HepG2 (cell line): ENCODE results near the gene SMAD7. TPM values are rescaled to one million over a fixed set of nuclear protein-coding genes. Genes with fewer than 3 reads are reported as not detected.
A peak's percentile ranks its signal among the peaks of the same experiment; 100 is the strongest.

Experiments
- CREM ChIP-seq, 2 experiments: sonication (generic) in 1 of 2; formaldehyde crosslinking in 1 of 2; IDR thresholded peaks; 2 replicates each; pipeline versions ENCODE4 v1.4.0 to v1.6.1; 2016 to 2020; ENCODE audit warnings: antibody characterized with exemption in 1 of 2, mild to moderate bottlenecking in 1 of 2, missing genetic modification reagents in 1 of 2
- ELF4 ChIP-seq: sonication (generic); formaldehyde crosslinking; IDR thresholded peaks from 2 replicates; pipeline ENCODE4 v1.5.0; 2020; ENCODE audit warnings: missing genetic modification reagents, mild to moderate bottlenecking, moderate library complexity, borderline replicate concordance
- ETV5 ChIP-seq: IDR thresholded peaks from 2 replicates; pipeline ENCODE4 v1.6.1; 2018; ENCODE audit warnings: missing biosample characterization, missing genetic modification reagents, inconsistent platforms, borderline replicate concordance
- FOXA1 ChIP-seq, 2 experiments: fragments of 450-650 bp in 1 of 2; sonication (generic) in 1 of 2; formaldehyde crosslinking in 1 of 2; IDR thresholded peaks; 2 replicates each; pipeline versions ENCODE4 v1.4.0 to v1.6.1; 2016 to 2020; ENCODE audit warnings: missing genetic modification reagents in 1 of 2
- FOXP4 ChIP-seq: sonication (generic); formaldehyde crosslinking; IDR thresholded peaks from 2 replicates; pipeline ENCODE4 v1.4.0; 2020; ENCODE audit warnings: missing genetic modification reagents
- MBNL3 ChIP-seq: fragments of 250-450 bp; sonication (Bioruptor Pico); conservative IDR thresholded peaks from 2 replicates; pipeline ENCODE4 v1.8.0; 2022; ENCODE audit warnings: mild to moderate bottlenecking, inconsistent platforms
- MED1 ChIP-seq: sonication (generic); formaldehyde crosslinking; IDR thresholded peaks from 2 replicates; pipeline ENCODE4 v1.4.0; 2020; ENCODE audit warnings: missing genetic modification reagents
- NFYB ChIP-seq: sonication (generic); formaldehyde crosslinking; IDR thresholded peaks from 2 replicates; pipeline ENCODE4 v1.4.0; 2020; ENCODE audit warnings: missing genetic modification reagents
- PHF20 ChIP-seq: sonication (generic); formaldehyde crosslinking; IDR thresholded peaks from 2 replicates; pipeline ENCODE4 v1.5.0; 2020; ENCODE audit warnings: mild to moderate bottlenecking, missing genetic modification reagents
- PRPF4 ChIP-seq: fragments of 200-400 bp; formaldehyde crosslinking; IDR thresholded peaks from 2 replicates; pipeline ENCODE4 v1.6.1; 2016; ENCODE audit warnings: low read length, low read depth; ENCODE audit not compliant: poor library complexity, severe bottlenecking
- SAP130 ChIP-seq: IDR thresholded peaks from 2 replicates; pipeline ENCODE4 v1.6.1; 2016; ENCODE audit warnings: low read depth
- SMARCE1 ChIP-seq: fragments of 450-650 bp; IDR thresholded peaks from 2 replicates; pipeline ENCODE4 v1.6.1; 2017; ENCODE audit warnings: borderline replicate concordance
- ZBED4 ChIP-seq: sonication (generic); formaldehyde crosslinking; IDR thresholded peaks from 2 replicates; pipeline ENCODE4 v1.4.0; 2020; ENCODE audit warnings: missing genetic modification reagents, borderline replicate concordance
- ZNF724P ChIP-seq: sonication (generic); formaldehyde crosslinking; IDR thresholded peaks from 2 replicates; pipeline ENCODE4 v1.8.0; 2022; ENCODE audit warnings: missing genetic modification reagents, borderline replicate concordance
- ZNF788 ChIP-seq: sonication (generic); formaldehyde crosslinking; IDR thresholded peaks from 2 replicates; pipeline ENCODE4 v1.5.0; 2020; ENCODE audit warnings: mild to moderate bottlenecking, missing genetic modification reagents, borderline replicate concordance
- polyA plus RNA-seq, 8 experiments: library from polyadenylated mRNA; depleted of rRNA in 3 of 8; stranded (reverse) in 7 of 8; unstranded in 1 of 8; fragments of >200 nt; fragmentation: Illumina TruSeq in 4 of 8; extraction: Trizol in 4 of 8; gene quantifications; 2 replicates each; pipeline versions ENCODE4 v1.2.1 to v1.2.3, GENCODE V29; 2011 to 2016; ENCODE audit warnings: low read depth in 4 of 8, missing spikeins in 1 of 8, mixed read lengths in 1 of 8; ENCODE audit not compliant: insufficient read depth in 1 of 8
- total RNA-seq, 5 experiments: library from RNA; depleted of rRNA; stranded (reverse); fragments of >200 nt; fragmentation: Illumina TruSeq; extraction: Trizol; gene quantifications; 2 replicates each; pipeline ENCODE4 v1.2.3, GENCODE V29; 2016; ENCODE audit warnings: low read depth in 1 of 5
- TF ChIP-seq, protein P1 (sequence below): sonication (generic); formaldehyde crosslinking; IDR thresholded peaks from 2 replicates; pipeline ENCODE4 v1.5.1; 2020; ENCODE audit warnings: missing genetic modification reagents, mild to moderate bottlenecking, borderline replicate concordance
- TF ChIP-seq, protein P2 (sequence below): IDR thresholded peaks from 2 replicates; pipeline ENCODE4 v1.6.1; 2016; ENCODE audit warnings: low read depth
- TF ChIP-seq, protein P3 (sequence below): sonication (generic); formaldehyde crosslinking; IDR thresholded peaks from 2 replicates; pipeline ENCODE4 v1.9.0; 2021; ENCODE audit warnings: missing genetic modification reagents, mild to moderate bottlenecking, borderline replicate concordance

The SMAD7 gene
- total and polyA plus RNA-seq, 2 of the 13 experiments (the other 11 are each of a cell fraction or from before 2014, with no cell fraction given), result 17.4 to 24.7 TPM

DNA sequence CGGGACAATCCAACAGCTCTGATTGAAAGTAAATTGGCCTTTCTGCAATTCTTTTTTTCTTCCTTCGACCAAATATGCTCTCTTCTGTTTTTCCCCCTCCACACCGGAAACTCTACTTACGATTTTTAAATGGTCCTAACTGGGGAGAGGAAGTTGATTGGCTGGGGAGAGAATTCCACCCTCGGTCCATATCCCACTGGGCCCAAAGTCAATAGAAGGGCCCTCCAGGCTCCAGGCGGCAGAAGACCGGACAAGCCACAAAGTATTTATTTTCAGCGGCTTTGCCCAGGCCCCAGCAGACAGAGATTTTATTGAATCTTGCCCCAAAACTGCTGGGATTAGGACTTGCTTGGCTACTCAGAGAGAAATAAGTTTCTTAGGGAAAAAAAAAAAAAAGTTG lies 37.1 kb upstream of the SMAD7 start (continued):
- TF ChIP-seq, protein P1, sequence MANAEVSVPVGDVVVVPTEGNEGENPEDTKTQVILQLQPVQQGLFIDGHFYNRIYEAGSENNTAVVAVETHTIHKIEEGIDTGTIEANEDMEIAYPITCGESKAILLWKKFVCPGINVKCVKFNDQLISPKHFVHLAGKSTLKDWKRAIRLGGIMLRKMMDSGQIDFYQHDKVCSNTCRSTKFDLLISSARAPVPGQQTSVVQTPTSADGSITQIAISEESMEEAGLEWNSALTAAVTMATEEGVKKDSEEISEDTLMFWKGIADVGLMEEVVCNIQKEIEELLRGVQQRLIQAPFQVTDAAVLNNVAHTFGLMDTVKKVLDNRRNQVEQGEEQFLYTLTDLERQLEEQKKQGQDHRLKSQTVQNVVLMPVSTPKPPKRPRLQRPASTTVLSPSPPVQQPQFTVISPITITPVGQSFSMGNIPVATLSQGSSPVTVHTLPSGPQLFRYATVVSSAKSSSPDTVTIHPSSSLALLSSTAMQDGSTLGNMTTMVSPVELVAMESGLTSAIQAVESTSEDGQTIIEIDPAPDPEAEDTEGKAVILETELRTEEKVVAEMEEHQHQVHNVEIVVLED (CRISPR knock-in tag), result no peak
- TF ChIP-seq ZBED4 (CRISPR knock-in tag) (peak; percentile 72; the same call in 1 of the 2 replicates), MED1 (CRISPR knock-in tag) (0 out of 2 replicates have a peak, but pooled peaks have one; percentile 17), ELF4 (CRISPR knock-in tag) (no peak), PRPF4 (no peak), CREM (IDR thresholded peaks at IDR 0.05) (0 out of 2 replicates have a peak, but pooled peaks have one; percentile 14), CREM (CRISPR knock-in tag; IDR thresholded peaks at IDR 0.05) (no peak), PHF20 (CRISPR knock-in tag) (no peak), ETV5 (CRISPR knock-in tag) (peak; percentile 7; the same call in 1 of the 2 replicates), SMARCE1 (no peak), ZNF724P (CRISPR knock-in tag) (no peak), MBNL3 (CRISPR knock-in tag) (no peak), FOXA1 (IDR thresholded peaks at IDR 0.05) (no peak), FOXA1 (CRISPR knock-in tag; IDR thresholded peaks at IDR 0.05) (peak; percentile 50), SAP130 (CRISPR knock-in tag) (0 out of 2 replicates have a peak, but pooled peaks have one; percentile 29), NFYB (CRISPR knock-in tag) (peak; percentile 45; the same call in 1 of the 2 replicates), FOXP4 (0 out of 2 replicates have a peak, but pooled peaks have one; percentile 13), ZNF788 (CRISPR knock-in tag) (0 out of 2 replicates have a peak, but pooled peaks have one; percentile 10)
- TF ChIP-seq, protein P2, sequence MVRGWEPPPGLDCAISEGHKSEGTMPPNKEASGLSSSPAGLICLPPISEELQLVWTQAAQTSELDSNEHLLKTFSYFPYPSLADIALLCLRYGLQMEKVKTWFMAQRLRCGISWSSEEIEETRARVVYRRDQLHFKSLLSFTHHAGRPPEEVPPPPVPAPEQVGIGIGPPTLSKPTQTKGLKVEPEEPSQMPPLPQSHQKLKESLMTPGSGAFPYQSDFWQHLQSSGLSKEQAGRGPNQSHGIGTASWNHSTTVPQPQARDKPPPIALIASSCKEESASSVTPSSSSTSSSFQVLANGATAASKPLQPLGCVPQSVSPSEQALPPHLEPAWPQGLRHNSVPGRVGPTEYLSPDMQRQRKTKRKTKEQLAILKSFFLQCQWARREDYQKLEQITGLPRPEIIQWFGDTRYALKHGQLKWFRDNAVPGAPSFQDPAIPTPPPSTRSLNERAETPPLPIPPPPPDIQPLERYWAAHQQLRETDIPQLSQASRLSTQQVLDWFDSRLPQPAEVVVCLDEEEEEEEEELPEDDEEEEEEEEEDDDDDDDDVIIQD (CRISPR knock-in tag), result 0 out of 2 replicates have a peak, but pooled peaks have one; percentile 36
- TF ChIP-seq, protein P3, sequence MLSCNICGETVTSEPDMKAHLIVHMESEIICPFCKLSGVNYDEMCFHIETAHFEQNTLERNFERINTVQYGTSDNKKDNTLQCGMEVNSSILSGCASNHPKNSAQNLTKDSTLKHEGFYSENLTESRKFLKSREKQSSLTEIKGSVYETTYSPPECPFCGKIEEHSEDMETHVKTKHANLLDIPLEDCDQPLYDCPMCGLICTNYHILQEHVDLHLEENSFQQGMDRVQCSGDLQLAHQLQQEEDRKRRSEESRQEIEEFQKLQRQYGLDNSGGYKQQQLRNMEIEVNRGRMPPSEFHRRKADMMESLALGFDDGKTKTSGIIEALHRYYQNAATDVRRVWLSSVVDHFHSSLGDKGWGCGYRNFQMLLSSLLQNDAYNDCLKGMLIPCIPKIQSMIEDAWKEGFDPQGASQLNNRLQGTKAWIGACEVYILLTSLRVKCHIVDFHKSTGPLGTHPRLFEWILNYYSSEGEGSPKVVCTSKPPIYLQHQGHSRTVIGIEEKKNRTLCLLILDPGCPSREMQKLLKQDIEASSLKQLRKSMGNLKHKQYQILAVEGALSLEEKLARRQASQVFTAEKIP, result no peak
